K562 (cell line): ENCODE data around the gene ACSL3. TPM values are rescaled to one million over a fixed set of nuclear protein-coding genes. Genes with fewer than 3 reads are reported as not detected.

Experiments
- BHLHE40 ChIP-seq: IDR thresholded peaks from 2 replicates; pipeline ENCODE4 v1.6.1; 2011; ENCODE audit warnings: low read length, improper control_type of control experiment
- CHD1 ChIP-seq: fragments of 200-600 bp; sonication (generic); IDR thresholded peaks from one replicate; pipeline ENCODE4 v1.6.1; 2012; ENCODE audit warnings: mild to moderate bottlenecking, moderate library complexity, low read length, inconsistent platforms
- FOXK2 ChIP-seq, 2 experiments: fragments of 450-650 bp; IDR thresholded peaks in 1 of 2; conservative IDR thresholded peaks in 1 of 2; 2 replicates each; pipeline ENCODE4 v1.6.1; 2016; ENCODE audit warnings: low read depth in 2 of 2, mild to moderate bottlenecking in 1 of 2
- JUND ChIP-seq, 2 experiments: IDR thresholded peaks; 2 replicates in 1 of 2; 3 replicates in 1 of 2; pipeline ENCODE4 v1.6.1; 2011; ENCODE audit warnings: borderline replicate concordance in 2 of 2, low read depth in 2 of 2, low read length in 2 of 2, improper control_type of control experiment in 1 of 2, missing biosample characterization in 1 of 2, missing genetic modification characterization in 1 of 2, missing genetic modification reagents in 1 of 2
- KLF16 ChIP-seq: IDR thresholded peaks from 2 replicates; pipeline ENCODE4 v1.6.1; 2016; ENCODE audit warnings: antibody characterized with exemption
- NR3C1 ChIP-seq: sonication (generic); formaldehyde crosslinking; IDR thresholded peaks from 2 replicates; pipeline ENCODE4 v1.8.1; 2022; ENCODE audit warnings: missing genetic modification reagents
- TAF1 ChIP-seq: IDR thresholded peaks from 2 replicates; pipeline ENCODE4 v1.6.1; 2011; ENCODE audit warnings: mild to moderate bottlenecking, low read length, moderate library complexity; ENCODE audit not compliant: insufficient read depth, control insufficient read depth, severe bottlenecking; ENCODE audit errors: extremely low read depth
- TEAD1 ChIP-seq, 2 experiments: fragments of 450-650 bp in 1 of 2; sonication (generic) in 1 of 2; formaldehyde crosslinking; IDR thresholded peaks; 2 replicates each; pipeline versions ENCODE4 v1.4.0 to v1.8.0; 2020 to 2022; ENCODE audit warnings: mild to moderate bottlenecking in 2 of 2, missing genetic modification reagents in 1 of 2
- ZNF239 ChIP-seq: fragments of 250-450 bp; sonication (Bioruptor Pico); IDR thresholded peaks from 2 replicates; pipeline ENCODE4 v1.4.0; 2020; ENCODE audit warnings: mild to moderate bottlenecking
- ZNF282 ChIP-seq: sonication (generic); formaldehyde crosslinking; IDR thresholded peaks from 2 replicates; pipeline ENCODE4 v1.8.1; 2023; ENCODE audit warnings: missing genetic modification reagents
- ZNF436 ChIP-seq: fragments of 250-450, 450-650 bp; sonication (Bioruptor Pico); formaldehyde crosslinking; IDR thresholded peaks from 2 replicates; pipeline ENCODE4 v1.7.0; 2020; ENCODE audit warnings: mild to moderate bottlenecking
- ZNF583 ChIP-seq: fragments of 250-450 bp; sonication (Bioruptor Pico); IDR thresholded peaks from 2 replicates; pipeline ENCODE4 v1.4.0; 2020
- polyA plus RNA-seq, 8 experiments: library from polyadenylated mRNA; depleted of rRNA in 4 of 8; stranded (reverse) in 5 of 8; unstranded in 3 of 8; fragments of >200 nt; fragmentation: Nextera tagmentation in 2 of 8; fragmentation: Illumina TruSeq in 1 of 8; extraction: Ambion mirVana in 2 of 8; extraction: Trizol in 1 of 8; gene quantifications; 2 replicates each; pipeline versions ENCODE4 v1.2.1 to v1.2.3, GENCODE V29; 2011 to 2014; ENCODE audit warnings: inconsistent platforms in 1 of 8, missing spikeins in 1 of 8
- total RNA-seq, 7 experiments: library from RNA; depleted of rRNA in 6 of 7; stranded (reverse); fragments of >200 nt in 6 of 7; fragmentation: Illumina TruSeq in 2 of 7; extraction: Trizol in 2 of 7; gene quantifications; 2 replicates each; pipeline versions ENCODE4 v1.2.1 to v1.2.3, GENCODE V29; 2011 to 2021; ENCODE audit warnings: low replicate concordance in 1 of 7
- TF ChIP-seq, protein P1 (sequence below): fragments of 250-450 bp; sonication (Bioruptor Pico); IDR thresholded peaks from 2 replicates; pipeline ENCODE4 v1.4.0; 2020; ENCODE audit warnings: borderline replicate concordance
- TF ChIP-seq, protein P2 (sequence below): sonication (generic); formaldehyde crosslinking; IDR thresholded peaks from 2 replicates; pipeline ENCODE4 v1.8.0; 2022; ENCODE audit warnings: mild to moderate bottlenecking, missing genetic modification reagents
- TF ChIP-seq, protein P3 (sequence below): fragments of 450-650 bp; IDR thresholded peaks from 2 replicates; pipeline ENCODE4 v1.6.1; 2016
- TF ChIP-seq, protein P4 (sequence below), 2 experiments: fragments of 450-650 bp; IDR thresholded peaks; 2 replicates each; pipeline ENCODE4 v1.6.1; 2016
- TF ChIP-seq, protein P5 (sequence below): IDR thresholded peaks from 2 replicates; pipeline ENCODE4 v1.6.1; 2011; ENCODE audit warnings: borderline replicate concordance, low read depth, mild to moderate bottlenecking, moderate library complexity, low read length; ENCODE audit not compliant: insufficient read depth, poor library complexity, severe bottlenecking

ACSL3 gene
- total and polyA plus RNA-seq, 9 of the 15 experiments (the other 6 are each of a cell fraction or from before 2014, with no cell fraction given), result 21.3 to 123 (median 85.2) TPM

DNA sequence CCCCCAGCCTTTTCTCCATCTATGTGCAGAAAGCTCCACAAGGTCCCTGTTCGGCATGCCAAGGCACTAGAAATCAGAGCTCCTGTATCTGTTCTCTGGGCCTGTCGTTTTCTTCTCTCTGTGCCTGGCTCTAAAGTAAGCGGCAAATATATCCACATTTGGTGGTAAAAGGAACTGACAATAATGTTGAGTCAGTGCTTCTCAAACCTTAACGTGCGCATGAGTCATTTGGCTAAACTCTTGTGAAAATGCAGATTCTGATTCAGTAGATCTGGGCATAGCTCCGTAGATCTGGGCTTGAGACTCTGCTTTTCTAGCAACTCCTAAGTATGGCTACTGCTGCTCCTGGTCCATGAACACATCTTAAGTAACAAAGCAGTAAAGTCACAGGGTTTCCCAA, 16.5 kb upstream of the ACSL3 start (continued):
- TF ChIP-seq CHD1 (no peak), ZNF583 (CRISPR knock-in tag) (no peak), JUND (IDR thresholded peaks at IDR 0.05; ENCODE audit: borderline replicate concordance, low read depth, low read length) (no peak), JUND (tag; IDR thresholded peaks at IDR 0.05; ENCODE audit: borderline replicate concordance, low read depth, low read length) (peak; percentile 72; the same call in 2 of the 3 replicates), FOXK2 (conservative IDR thresholded peaks at IDR 0.05 in 1 of 2, IDR thresholded peaks at IDR 0.05 in 1 of 2; ENCODE audit: low read depth in 2 of 2) (no peak), ZNF239 (no peak), BHLHE40 (no peak), TEAD1 (CRISPR knock-in tag; IDR thresholded peaks at IDR 0.05) (no peak), KLF16 (no peak), NR3C1 (CRISPR knock-in tag) (no peak), ZNF282 (no peak), ZNF436 (CRISPR knock-in tag) (no peak), TAF1 (no peak)
- TF ChIP-seq, protein P1, sequence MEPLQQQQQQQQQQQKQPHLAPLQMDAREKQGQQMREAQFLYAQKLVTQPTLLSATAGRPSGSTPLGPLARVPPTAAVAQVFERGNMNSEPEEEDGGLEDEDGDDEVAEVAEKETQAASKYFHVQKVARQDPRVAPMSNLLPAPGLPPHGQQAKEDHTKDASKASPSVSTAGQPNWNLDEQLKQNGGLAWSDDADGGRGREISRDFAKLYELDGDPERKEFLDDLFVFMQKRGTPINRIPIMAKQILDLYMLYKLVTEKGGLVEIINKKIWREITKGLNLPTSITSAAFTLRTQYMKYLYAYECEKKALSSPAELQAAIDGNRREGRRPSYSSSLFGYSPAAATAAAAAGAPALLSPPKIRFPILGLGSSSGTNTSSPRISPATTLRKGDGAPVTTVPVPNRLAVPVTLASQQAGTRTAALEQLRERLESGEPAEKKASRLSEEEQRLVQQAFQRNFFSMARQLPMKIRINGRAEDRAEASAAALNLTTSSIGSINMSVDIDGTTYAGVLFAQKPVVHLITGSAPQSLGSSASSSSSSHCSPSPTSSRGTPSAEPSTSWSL (CRISPR knock-in tag), result no peak
- TF ChIP-seq, protein P2, sequence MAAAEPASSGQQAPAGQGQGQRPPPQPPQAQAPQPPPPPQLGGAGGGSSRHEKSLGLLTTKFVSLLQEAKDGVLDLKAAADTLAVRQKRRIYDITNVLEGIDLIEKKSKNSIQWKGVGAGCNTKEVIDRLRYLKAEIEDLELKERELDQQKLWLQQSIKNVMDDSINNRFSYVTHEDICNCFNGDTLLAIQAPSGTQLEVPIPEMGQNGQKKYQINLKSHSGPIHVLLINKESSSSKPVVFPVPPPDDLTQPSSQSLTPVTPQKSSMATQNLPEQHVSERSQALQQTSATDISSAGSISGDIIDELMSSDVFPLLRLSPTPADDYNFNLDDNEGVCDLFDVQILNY, result no peak
- TF ChIP-seq, protein P3, sequence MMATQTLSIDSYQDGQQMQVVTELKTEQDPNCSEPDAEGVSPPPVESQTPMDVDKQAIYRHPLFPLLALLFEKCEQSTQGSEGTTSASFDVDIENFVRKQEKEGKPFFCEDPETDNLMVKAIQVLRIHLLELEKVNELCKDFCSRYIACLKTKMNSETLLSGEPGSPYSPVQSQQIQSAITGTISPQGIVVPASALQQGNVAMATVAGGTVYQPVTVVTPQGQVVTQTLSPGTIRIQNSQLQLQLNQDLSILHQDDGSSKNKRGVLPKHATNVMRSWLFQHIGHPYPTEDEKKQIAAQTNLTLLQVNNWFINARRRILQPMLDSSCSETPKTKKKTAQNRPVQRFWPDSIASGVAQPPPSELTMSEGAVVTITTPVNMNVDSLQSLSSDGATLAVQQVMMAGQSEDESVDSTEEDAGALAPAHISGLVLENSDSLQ, result no peak
- TF ChIP-seq, protein P4, sequence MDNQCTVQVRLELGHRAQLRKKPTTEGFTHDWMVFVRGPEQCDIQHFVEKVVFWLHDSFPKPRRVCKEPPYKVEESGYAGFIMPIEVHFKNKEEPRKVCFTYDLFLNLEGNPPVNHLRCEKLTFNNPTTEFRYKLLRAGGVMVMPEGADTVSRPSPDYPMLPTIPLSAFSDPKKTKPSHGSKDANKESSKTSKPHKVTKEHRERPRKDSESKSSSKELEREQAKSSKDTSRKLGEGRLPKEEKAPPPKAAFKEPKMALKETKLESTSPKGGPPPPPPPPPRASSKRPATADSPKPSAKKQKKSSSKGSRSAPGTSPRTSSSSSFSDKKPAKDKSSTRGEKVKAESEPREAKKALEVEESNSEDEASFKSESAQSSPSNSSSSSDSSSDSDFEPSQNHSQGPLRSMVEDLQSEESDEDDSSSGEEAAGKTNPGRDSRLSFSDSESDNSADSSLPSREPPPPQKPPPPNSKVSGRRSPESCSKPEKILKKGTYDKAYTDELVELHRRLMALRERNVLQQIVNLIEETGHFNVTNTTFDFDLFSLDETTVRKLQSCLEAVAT (IDR thresholded peaks at IDR 0.05), result no peak
- TF ChIP-seq, protein P5, sequence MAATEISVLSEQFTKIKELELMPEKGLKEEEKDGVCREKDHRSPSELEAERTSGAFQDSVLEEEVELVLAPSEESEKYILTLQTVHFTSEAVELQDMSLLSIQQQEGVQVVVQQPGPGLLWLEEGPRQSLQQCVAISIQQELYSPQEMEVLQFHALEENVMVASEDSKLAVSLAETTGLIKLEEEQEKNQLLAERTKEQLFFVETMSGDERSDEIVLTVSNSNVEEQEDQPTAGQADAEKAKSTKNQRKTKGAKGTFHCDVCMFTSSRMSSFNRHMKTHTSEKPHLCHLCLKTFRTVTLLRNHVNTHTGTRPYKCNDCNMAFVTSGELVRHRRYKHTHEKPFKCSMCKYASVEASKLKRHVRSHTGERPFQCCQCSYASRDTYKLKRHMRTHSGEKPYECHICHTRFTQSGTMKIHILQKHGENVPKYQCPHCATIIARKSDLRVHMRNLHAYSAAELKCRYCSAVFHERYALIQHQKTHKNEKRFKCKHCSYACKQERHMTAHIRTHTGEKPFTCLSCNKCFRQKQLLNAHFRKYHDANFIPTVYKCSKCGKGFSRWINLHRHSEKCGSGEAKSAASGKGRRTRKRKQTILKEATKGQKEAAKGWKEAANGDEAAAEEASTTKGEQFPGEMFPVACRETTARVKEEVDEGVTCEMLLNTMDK, result no peak
